ENCODE results near the gene EMSY.

- no peak for TF ChIP-seq CTCF (IDR thresholded peaks at IDR 0.05 in 4 of 5, conservative IDR thresholded peaks at IDR 0.05 in 1 of 5)
- TF ChIP-seq POLR2A (IDR thresholded peaks at IDR 0.05) = no peak
Observed at GRCh38 chr11:76543006-76543703, 98.3 kb downstream of the EMSY start.

All from gastrocnemius medialis (tissue), 4 donors.